Glutamatergic neuron (in vitro differentiated cells): ENCODE results near the gene LCE7A. TPM values are rescaled to one million over a fixed set of nuclear protein-coding genes. Genes with fewer than 3 reads are reported as not detected.

Experiments used
- DNase-seq: peaks from one replicate; pipeline ENCODE4 v3.0.0; 2022
- H3K27ac Mint-ChIP-seq: one replicate; pipeline ENCODE4 v1.8.0; 2020; ENCODE audit warnings: mild to moderate bottlenecking, mixed read lengths, inconsistent platforms; ENCODE audit not compliant: unreplicated experiment
- H3K27me3 Mint-ChIP-seq: one replicate; pipeline ENCODE4 v1.8.0; 2020; ENCODE audit warnings: mild to moderate bottlenecking, moderate library complexity, mixed read lengths, inconsistent platforms; ENCODE audit not compliant: unreplicated experiment
- H3K36me3 Mint-ChIP-seq: one replicate; pipeline ENCODE4 v1.8.0; 2020; ENCODE audit warnings: mild to moderate bottlenecking, mixed read lengths, inconsistent platforms; ENCODE audit not compliant: unreplicated experiment
- H3K4me1 Mint-ChIP-seq: one replicate; pipeline ENCODE4 v1.8.0; 2020; ENCODE audit warnings: mild to moderate bottlenecking, low read depth, mixed read lengths, inconsistent platforms; ENCODE audit not compliant: unreplicated experiment
- H3K4me3 Mint-ChIP-seq: one replicate; pipeline ENCODE4 v1.8.0; 2020; ENCODE audit warnings: mild to moderate bottlenecking, mixed read lengths, inconsistent platforms; ENCODE audit not compliant: unreplicated experiment
- H3K9me3 Mint-ChIP-seq: one replicate; pipeline ENCODE4 v1.8.0; 2020; ENCODE audit warnings: mild to moderate bottlenecking, moderate library complexity, mixed read lengths, inconsistent platforms; ENCODE audit not compliant: unreplicated experiment
- CTCF ChIP-seq: fragments of 200-600 bp; sonication (generic); IDR thresholded peaks from one replicate; pipeline ENCODE4 v1.5.0; 2021; ENCODE audit not compliant: partially characterized antibody, unreplicated experiment
- total RNA-seq: library from RNA; stranded (reverse); fragmentation: NEBNext Ultra II Directional; extraction: Animal tissue kit (Norgen Biotek cat#: 25700); gene quantifications from one replicate; pipeline ENCODE4 v1.2.1, GENCODE V29; 2021; ENCODE audit not compliant: unreplicated experiment

LCE7A gene
- total RNA-seq, 1 donor from 2014 or later, result not detected

- TF ChIP-seq CTCF, result no peak
- Mint-ChIP-seq H3K4me3 (no peak overlapping the region), H3K9me3 (peaks cover 2% of the 10 kb centered on the region), H3K4me1 (no peaks in the 10 kb centered on the region), H3K27ac (no peak overlapping the region), H3K27me3 (peaks cover 4% of the 10 kb centered on the region), H3K36me3 (peaks cover 5% of the 10 kb centered on the region)
- DNase-seq, result no peak
Observed at GRCh38 chr1:152884506-152884905, 24.7 kb downstream of the LCE7A start.

GRCh38 chr1:152884966-152885624, 25.3 kb downstream of the LCE7A start:
- Mint-ChIP-seq H3K4me3 (no peak overlapping the region), H3K9me3 (no peaks in the 10 kb centered on the region), H3K36me3 (peaks cover under 1% of the 10 kb centered on the region)

GRCh38 chr1:152886085-152886484, 26.3 kb downstream of the LCE7A start:
- H3K4me1 Mint-ChIP-seq, result no peaks in the 10 kb centered on the region
- no peak for DNase-seq
- peaks cover 2% of the 10 kb centered on the region for H3K27me3 Mint-ChIP-seq
- no peaks in the 10 kb centered on the region for H3K36me3 Mint-ChIP-seq
- H3K27ac Mint-ChIP-seq, result no peak overlapping the region
- no peak overlapping the region for H3K4me3 Mint-ChIP-seq
- TF ChIP-seq CTCF, result no peak
- H3K9me3 Mint-ChIP-seq, result no peaks in the 10 kb centered on the region

More at GRCh38 chr1:152884966-152885624, 25.3 kb downstream of the LCE7A start:
- TF ChIP-seq CTCF, result no peak
- Mint-ChIP-seq H3K4me1 (no peaks in the 10 kb centered on the region), H3K27ac (no peak overlapping the region), H3K27me3 (peaks cover 4% of the 10 kb centered on the region)
- no peak for DNase-seq

- peaks cover 2% of the 10 kb centered on the region for H3K27me3 Mint-ChIP-seq
- no peaks in the 10 kb centered on the region for H3K36me3 Mint-ChIP-seq
Observed at GRCh38 chr1:152886758-152887409, 27.1 kb downstream of the LCE7A start.

More at GRCh38 chr1:152886758-152887409, 27.1 kb downstream of the LCE7A start:
- Mint-ChIP-seq H3K4me3 (no peak overlapping the region), H3K27ac (no peak overlapping the region), H3K4me1 (no peaks in the 10 kb centered on the region), H3K9me3 (no peaks in the 10 kb centered on the region)
- no peak for TF ChIP-seq CTCF
- DNase-seq, result no peak
